HepG2 (cell line): ENCODE measurements around the gene NTMT1. TPM values are rescaled to one million over a fixed set of nuclear protein-coding genes. Genes with fewer than 3 reads are reported as not detected.

Experiments used
- ATAC-seq: fragments of 200-7000 bp; cut with Tn5 transposase; 3 replicates; pipeline ENCODE4 v1.9.1; 2020; ENCODE audit warnings: mild to moderate bottlenecking, moderate library complexity
- BruUV-seq: library from RNA; stranded (reverse); fragments of 400-500 nt; replicated peaks from 2 replicates; lab custom pipeline; 2021; lab: Mats Ljungman, UMichigan
- CTCF ChIA-PET: fragments of 300-600 bp; formaldehyde crosslinking; extraction: SDS; loops from one replicate; lab custom pipeline; 2021; ENCODE audit warnings: low total read pairs, inconsistent platforms, low intra/inter-chr PET ratio; lab: Yijun Ruan, JAX
- POLR2A ChIA-PET: fragments of 350-600 bp; sonication (Branson Sonifier 250); formaldehyde crosslinking; loops from one replicate; lab custom pipeline; 2020; ENCODE audit warnings: antibody characterized with exemption, inconsistent platforms; lab: Yijun Ruan, JAX
- DNase-seq: peaks from one replicate; pipeline ENCODE4 v3.0.0-alpha.2; 2015; ENCODE audit warnings: low spot score
- FAIRE-seq: peaks from 3 replicates; lab custom pipeline; 2011; peaks lifted over from hg19 to GRCh38; lab: Jason Lieb, UNC
- H2AFZ ChIP-seq: one replicate; pipeline ENCODE4 v1.6.1; 2011; ENCODE audit warnings: low read length, inconsistent platforms
- H3K27ac ChIP-seq: fragments of 300-600 bp; 3 replicates; pipeline ENCODE4 v1.8.0; 2011; ENCODE audit warnings: mixed run types, mild to moderate bottlenecking, mixed read lengths, low read length, inconsistent platforms; ENCODE audit not compliant: insufficient read depth; ENCODE audit errors: extremely low read length
- H3K27me3 ChIP-seq, 2 experiments: fragments of 200-600 bp in 1 of 2; 2 replicates in 1 of 2; 3 replicates in 1 of 2; pipeline versions ENCODE4 v1.6.0 to v1.8.0; 2011; ENCODE audit warnings: low read length in 2 of 2, mild to moderate bottlenecking in 2 of 2, moderate library complexity in 2 of 2, inconsistent platforms in 1 of 2; ENCODE audit not compliant: insufficient read depth in 2 of 2, control insufficient read depth in 1 of 2
- H3K36me3 ChIP-seq, 2 experiments: fragments of 200-600 bp in 1 of 2; replicated peaks in 1 of 2; 2 replicates in 1 of 2; 3 replicates in 1 of 2; pipeline versions ENCODE4 v1.5.1 to v1.8.0; 2011; ENCODE audit warnings: low read length in 2 of 2, inconsistent platforms in 1 of 2; ENCODE audit not compliant: insufficient read depth in 2 of 2, control insufficient read depth in 1 of 2
- H3K4me1 ChIP-seq: 2 replicates; pipeline ENCODE4 v1.5.1; 2012; ENCODE audit warnings: low read length, inconsistent platforms; ENCODE audit not compliant: insufficient read depth
- H3K4me2 ChIP-seq: 2 replicates; pipeline ENCODE4 v1.6.0; 2011; ENCODE audit warnings: low read depth, low read length, inconsistent platforms
- H3K4me3 ChIP-seq, 3 experiments: fragments of 200-600 bp in 1 of 3; sonication (generic), shearing (Covaris generic) in 1 of 3; replicated peaks in 1 of 3; 2 replicates each; pipeline ENCODE4 v1.5.1; 2011 to 2016; ENCODE audit warnings: low read length in 3 of 3, inconsistent platforms in 2 of 3, low read depth in 2 of 3, mild to moderate bottlenecking in 2 of 3, control low read depth in 1 of 3, mixed read lengths in 1 of 3; ENCODE audit not compliant: insufficient read depth in 1 of 3
- H3K79me2 ChIP-seq: one replicate; pipeline ENCODE4 v1.6.1; 2011; ENCODE audit warnings: low read length, inconsistent platforms; ENCODE audit not compliant: insufficient read depth
- H3K9ac ChIP-seq: 2 replicates; pipeline ENCODE4 v1.6.0; 2011; ENCODE audit warnings: mild to moderate bottlenecking, low read depth, low read length, inconsistent platforms; ENCODE audit not compliant: insufficient read depth
- H3K9me3 ChIP-seq: 2 replicates; pipeline ENCODE4 v1.5.1; 2012; ENCODE audit warnings: mild to moderate bottlenecking, low read length
- H4K20me1 ChIP-seq: 2 replicates; pipeline ENCODE4 v1.6.0; 2011; ENCODE audit warnings: inconsistent platforms, mild to moderate bottlenecking, low read length, moderate library complexity; ENCODE audit not compliant: insufficient read depth
- ARHGAP35 ChIP-seq: sonication (generic); formaldehyde crosslinking; IDR thresholded peaks from 2 replicates; pipeline ENCODE4 v1.9.0; 2022; ENCODE audit warnings: mild to moderate bottlenecking, inconsistent platforms, moderate library complexity, missing genetic modification reagents, borderline replicate concordance
- HMGA1 ChIP-seq: sonication (generic); formaldehyde crosslinking; conservative IDR thresholded peaks from 2 replicates; pipeline ENCODE4 v1.4.0; 2020; ENCODE audit warnings: missing genetic modification reagents
- PRPF4 ChIP-seq: fragments of 200-400 bp; formaldehyde crosslinking; IDR thresholded peaks from 2 replicates; pipeline ENCODE4 v1.6.1; 2016; ENCODE audit warnings: low read length, low read depth; ENCODE audit not compliant: poor library complexity, severe bottlenecking
- TCF12 ChIP-seq, 2 experiments: fragments of 450-650 bp in 1 of 2; sonication (generic) in 1 of 2; formaldehyde crosslinking in 1 of 2; IDR thresholded peaks; 2 replicates each; pipeline versions ENCODE4 v1.6.1 to v1.8.0; 2017 to 2022; ENCODE audit warnings: antibody characterized with exemption in 1 of 2, mild to moderate bottlenecking in 1 of 2, missing genetic modification reagents in 1 of 2, moderate library complexity in 1 of 2
- ZBTB3 ChIP-seq: sonication (generic); formaldehyde crosslinking; IDR thresholded peaks from 2 replicates; pipeline ENCODE4 v1.4.0; 2020; ENCODE audit warnings: low read depth, mild to moderate bottlenecking, moderate library complexity, missing genetic modification reagents, borderline replicate concordance
- ZFP37 ChIP-seq: sonication (generic); formaldehyde crosslinking; IDR thresholded peaks from 2 replicates; pipeline ENCODE4 v1.4.0; 2020; ENCODE audit warnings: missing genetic modification reagents, borderline replicate concordance
- WGBS: methylation state at CpG from one replicate; pipeline ENCODE4 v1.1.6; 2017; ENCODE audit warnings: low lambda C conversion rate; 5-methylcytosine and 5-hydroxymethylcytosine counted together
- in situ Hi-C: cut with HindIII; loops from 2 replicates; pipeline ENCODE4 v1.10.0; 2017; ENCODE audit warnings: low pct_unique_long_range_greater_than_20kb; ENCODE audit not compliant: extremely low pct_ligation_motif_present
- intact Hi-C: fragments of 100-400 bp; cut with micrococcal nuclease; formaldehyde crosslinking; loops from one replicate; pipeline ENCODE4 v1.10.0; 2022; ENCODE audit not compliant: unreplicated experiment
- polyA plus RNA-seq, 8 experiments: library from polyadenylated mRNA; depleted of rRNA in 3 of 8; stranded (reverse) in 7 of 8; unstranded in 1 of 8; fragments of >200 nt; fragmentation: Illumina TruSeq in 4 of 8; extraction: Trizol in 4 of 8; gene quantifications; 2 replicates each; pipeline versions ENCODE4 v1.2.1 to v1.2.3, GENCODE V29; 2011 to 2016; ENCODE audit warnings: low read depth in 4 of 8, missing spikeins in 1 of 8, mixed read lengths in 1 of 8; ENCODE audit not compliant: insufficient read depth in 1 of 8
- total RNA-seq, 5 experiments: library from RNA; depleted of rRNA; stranded (reverse); fragments of >200 nt; fragmentation: Illumina TruSeq; extraction: Trizol; gene quantifications; 2 replicates each; pipeline ENCODE4 v1.2.3, GENCODE V29; 2016; ENCODE audit warnings: low read depth in 1 of 5
- TF ChIP-seq, protein P1 (sequence below): fragments of 450-650 bp; IDR thresholded peaks from 2 replicates; pipeline ENCODE4 v1.6.1; 2017

Gene NTMT1
- total and polyA plus RNA-seq, 2 of the 13 experiments (the other 11 are each of a cell fraction or from before 2014, with no cell fraction given) = 49.1 to 53.8 TPM

DNA sequence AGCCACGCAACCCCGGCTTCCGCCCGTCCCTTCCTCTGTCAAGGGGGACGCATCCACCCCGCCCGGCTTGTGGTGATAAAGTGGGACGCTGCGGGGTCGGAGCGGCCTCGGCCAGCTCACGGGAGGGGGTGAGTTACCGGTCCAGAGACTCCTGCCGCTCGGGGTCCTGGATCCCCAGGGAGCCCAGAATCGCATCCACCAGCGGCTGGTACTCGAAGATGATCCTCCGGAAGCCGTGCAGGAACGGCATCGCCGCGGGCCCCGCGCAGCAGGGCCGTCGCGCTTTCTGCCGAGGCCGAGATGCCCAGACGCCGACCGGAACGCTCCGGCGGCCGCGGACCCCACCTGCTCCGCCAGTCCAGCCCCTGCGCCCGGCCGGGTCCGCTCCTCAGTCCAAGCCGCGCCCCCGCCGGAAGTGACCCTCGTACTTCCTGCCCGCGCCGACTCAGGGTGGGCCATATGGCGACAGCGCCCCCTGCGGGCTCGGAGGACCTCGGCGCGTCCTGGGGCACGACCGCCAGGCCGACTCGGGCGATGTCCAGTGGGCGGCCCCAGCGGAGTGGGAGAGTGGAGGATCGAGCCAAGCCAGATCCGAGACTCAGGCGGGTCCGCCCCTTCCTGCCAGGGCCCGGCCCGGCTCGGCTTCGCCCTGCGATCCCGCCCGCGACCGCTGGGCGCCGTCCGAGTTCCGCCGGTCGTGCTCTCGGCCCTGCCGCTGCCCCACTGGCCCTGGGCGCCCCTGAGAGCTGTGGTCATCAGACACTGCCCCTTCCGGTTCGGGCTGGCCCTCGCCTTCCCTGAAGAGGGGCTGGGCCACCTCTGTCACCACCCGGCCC is 16.0 kb downstream of the NTMT1 start, which contains the start of gene ASB6 (continued):
- TF ChIP-seq TCF12 (IDR thresholded peaks at IDR 0.05) = no peak
- TF ChIP-seq TCF12 (CRISPR knock-in tag; IDR thresholded peaks at IDR 0.05) = no peak; the same call in 1 of the 2 replicates
- TF ChIP-seq ZBTB3 (CRISPR knock-in tag) = 0 out of 2 replicates have a peak, but pooled peaks have one; percentile 45
- TF ChIP-seq, protein P1, sequence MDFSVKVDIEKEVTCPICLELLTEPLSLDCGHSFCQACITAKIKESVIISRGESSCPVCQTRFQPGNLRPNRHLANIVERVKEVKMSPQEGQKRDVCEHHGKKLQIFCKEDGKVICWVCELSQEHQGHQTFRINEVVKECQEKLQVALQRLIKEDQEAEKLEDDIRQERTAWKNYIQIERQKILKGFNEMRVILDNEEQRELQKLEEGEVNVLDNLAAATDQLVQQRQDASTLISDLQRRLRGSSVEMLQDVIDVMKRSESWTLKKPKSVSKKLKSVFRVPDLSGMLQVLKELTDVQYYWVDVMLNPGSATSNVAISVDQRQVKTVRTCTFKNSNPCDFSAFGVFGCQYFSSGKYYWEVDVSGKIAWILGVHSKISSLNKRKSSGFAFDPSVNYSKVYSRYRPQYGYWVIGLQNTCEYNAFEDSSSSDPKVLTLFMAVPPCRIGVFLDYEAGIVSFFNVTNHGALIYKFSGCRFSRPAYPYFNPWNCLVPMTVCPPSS = no peak
- no peak for TF ChIP-seq PRPF4
- TF ChIP-seq HMGA1 (CRISPR knock-in tag) = no peak
- TF ChIP-seq, all 625 proteins: peak for 330

DNA sequence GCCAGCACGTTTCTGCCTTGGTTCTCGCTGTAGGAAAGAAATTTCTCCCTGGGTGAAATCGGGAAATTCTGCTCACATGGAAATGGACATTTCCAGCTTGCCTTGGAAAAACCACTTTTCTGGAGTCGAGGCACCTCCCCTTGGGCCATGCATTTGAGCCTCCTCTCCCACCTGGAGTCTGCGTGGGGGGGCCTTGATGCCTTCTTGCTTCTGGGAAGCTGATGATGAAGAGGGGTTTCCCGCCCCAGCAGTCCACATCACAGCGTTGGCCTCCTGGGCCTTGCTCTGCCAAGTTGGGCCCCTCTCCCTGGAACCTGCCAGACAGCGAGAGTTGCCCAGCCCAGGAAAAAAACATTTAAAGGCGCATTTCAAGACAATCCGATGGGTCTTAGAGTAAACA is 17.7 kb downstream of the NTMT1 start:
- in situ Hi-C loops = loop anchor here (10.0 kb wide), 1 partner anchor 141 kb away; no protein-coding TSS in a partner anchor
- CTCF ChIA-PET = no interaction called here
- POLR2A ChIA-PET = no interaction called here

More for the DNA sequence above, 17.7 kb downstream of the NTMT1 start:
- Histone ChIP-seq H3K79me2 (peaks cover 23% of the 10 kb centered on the region), H3K27me3 (peaks cover 3 to 27% of the 10 kb centered on the region in 2 experiments; a peak in 4 of 5 replicates), H4K20me1 (peaks cover 9% of the 10 kb centered on the region; the same call in 1 of the 2 replicates), H3K9me3 (no peaks in the 10 kb centered on the region), H3K4me2 (no peak overlapping the region), H3K4me3 (no peak overlapping the region), H2AFZ (no peak overlapping the region), H3K27ac (no peak overlapping the region), H3K4me1 (peaks cover 35% of the 10 kb centered on the region), H3K9ac (no peak overlapping the region), H3K36me3 (peaks cover 2 to 14% of the 10 kb centered on the region in 2 experiments; a peak in 3 of 5 replicates)
- DNase-seq (no peak), ATAC-seq (no peak), FAIRE-seq (no peak)
- intact Hi-C loops = loop anchor here (5.0 kb wide), 1 partner anchor 139 kb away; no protein-coding TSS in a partner anchor
- TF ChIP-seq ZFP37 (CRISPR knock-in tag) = no peak
- no peak for TF ChIP-seq ARHGAP35 (CRISPR knock-in tag)
- no TSS peak for BruUV-seq
- 78% methylated on average over 5 of the region's 10 CpGs for WGBS
